ENCODE results near the gene RIPOR2. TPM values are rescaled to one million over a fixed set of nuclear protein-coding genes. Genes with fewer than 3 reads are reported as not detected.

RIPOR2 gene
- total RNA-seq, 4 donors from 2014 or later = 8.8 to 27.0 (median 19.0) TPM

- H3K36me3 ChIP-seq = peaks cover 0 to 11% (median 8%) of the 10 kb centered on the region in 3 donors
- WGBS, 2 donors = 78 to 82% methylated on average over 11 of the region's 11 CpGs
- TF ChIP-seq, protein P1, sequence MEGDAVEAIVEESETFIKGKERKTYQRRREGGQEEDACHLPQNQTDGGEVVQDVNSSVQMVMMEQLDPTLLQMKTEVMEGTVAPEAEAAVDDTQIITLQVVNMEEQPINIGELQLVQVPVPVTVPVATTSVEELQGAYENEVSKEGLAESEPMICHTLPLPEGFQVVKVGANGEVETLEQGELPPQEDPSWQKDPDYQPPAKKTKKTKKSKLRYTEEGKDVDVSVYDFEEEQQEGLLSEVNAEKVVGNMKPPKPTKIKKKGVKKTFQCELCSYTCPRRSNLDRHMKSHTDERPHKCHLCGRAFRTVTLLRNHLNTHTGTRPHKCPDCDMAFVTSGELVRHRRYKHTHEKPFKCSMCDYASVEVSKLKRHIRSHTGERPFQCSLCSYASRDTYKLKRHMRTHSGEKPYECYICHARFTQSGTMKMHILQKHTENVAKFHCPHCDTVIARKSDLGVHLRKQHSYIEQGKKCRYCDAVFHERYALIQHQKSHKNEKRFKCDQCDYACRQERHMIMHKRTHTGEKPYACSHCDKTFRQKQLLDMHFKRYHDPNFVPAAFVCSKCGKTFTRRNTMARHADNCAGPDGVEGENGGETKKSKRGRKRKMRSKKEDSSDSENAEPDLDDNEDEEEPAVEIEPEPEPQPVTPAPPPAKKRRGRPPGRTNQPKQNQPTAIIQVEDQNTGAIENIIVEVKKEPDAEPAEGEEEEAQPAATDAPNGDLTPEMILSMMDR (IDR thresholded peaks at IDR 0.05) = no peak
- TF ChIP-seq EP300 (IDR thresholded peaks at IDR 0.05) (no peak), POLR2A (IDR thresholded peaks at IDR 0.05) (no peak)
- DNase-seq (ENCODE audit: low spot score in 2 of 2) = no peak
- H3K4me3 ChIP-seq = no peak overlapping the region
- H3K27ac ChIP-seq = no peak overlapping the region
- H3K27me3 ChIP-seq = no peaks in the 10 kb centered on the region
- H3K9me3 ChIP-seq = peaks cover 0 to 8% (median 0%) of the 10 kb centered on the region in 4 donors
- H3K4me1 ChIP-seq = no peaks in the 10 kb centered on the region
Observed at GRCh38 chr6:24876499-24877465, 59.0 kb downstream of the RIPOR2 start.

- Histone ChIP-seq H3K9me3 (peaks cover 0 to 8% (median 0%) of the 10 kb centered on the region in 4 donors), H3K4me1 (no peaks in the 10 kb centered on the region), H3K27ac (no peak overlapping the region), H3K36me3 (peaks cover 0 to 11% (median 8%) of the 10 kb centered on the region in 3 donors), H3K27me3 (no peaks in the 10 kb centered on the region), H3K4me3 (no peak overlapping the region)
- 60 to 65% methylated on average over 9 of the region's 9 CpGs for WGBS, 2 donors
- no peak for TF ChIP-seq EP300 (IDR thresholded peaks at IDR 0.05)
- TF ChIP-seq, protein P1 (IDR thresholded peaks at IDR 0.05) = no peak
- TF ChIP-seq POLR2A (IDR thresholded peaks at IDR 0.05) = no peak
- DNase-seq (ENCODE audit: low spot score in 2 of 2) = no peak
Observed at GRCh38 chr6:24875534-24875901, 60.2 kb downstream of the RIPOR2 start.

- DNase-seq (ENCODE audit: low spot score in 2 of 2) = no peak
- H3K27ac ChIP-seq = no peak overlapping the region
- peaks cover 0 to 11% (median 8%) of the 10 kb centered on the region in 3 donors for H3K36me3 ChIP-seq
- no peaks in the 10 kb centered on the region for H3K27me3 ChIP-seq
- WGBS, 2 donors = 78 to 85% methylated on average over 7 of the region's 7 CpGs
- peaks cover 0 to 8% (median 0%) of the 10 kb centered on the region in 4 donors for H3K9me3 ChIP-seq
- TF ChIP-seq, protein P1 (IDR thresholded peaks at IDR 0.05) = no peak
- TF ChIP-seq POLR2A (IDR thresholded peaks at IDR 0.05) = no peak
- no peak for TF ChIP-seq EP300 (IDR thresholded peaks at IDR 0.05)
- no peak overlapping the region for H3K4me3 ChIP-seq
- H3K4me1 ChIP-seq = no peaks in the 10 kb centered on the region
Observed at GRCh38 chr6:24874776-24875533, 60.8 kb downstream of the RIPOR2 start.

DNA sequence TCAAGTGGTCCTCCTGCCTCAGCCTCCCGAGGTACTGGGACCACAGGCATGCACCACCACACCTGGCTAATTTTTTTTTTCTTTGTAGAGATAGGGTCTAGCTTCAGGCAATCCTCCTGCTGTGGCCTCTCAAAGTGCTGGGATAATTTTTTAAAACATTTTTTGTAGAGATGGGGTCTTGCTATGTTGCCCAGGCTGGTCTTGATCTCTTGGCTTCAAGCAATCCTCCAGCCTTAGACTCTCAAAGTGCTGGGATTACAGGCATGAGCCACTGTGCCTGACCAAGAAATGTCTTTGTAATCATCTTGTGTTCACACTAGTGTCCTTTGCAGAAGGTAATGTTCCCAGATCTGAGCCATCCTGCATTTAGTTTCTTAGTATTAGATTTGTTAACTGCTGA, 61.6 kb downstream of the RIPOR2 start:
- H3K4me1 ChIP-seq = no peaks in the 10 kb centered on the region
- peaks cover 0 to 8% (median 0%) of the 10 kb centered on the region in 4 donors for H3K9me3 ChIP-seq
- peaks cover 0 to 11% (median 8%) of the 10 kb centered on the region in 3 donors for H3K36me3 ChIP-seq
- H3K27ac ChIP-seq = no peak overlapping the region
- TF ChIP-seq, protein P1 (IDR thresholded peaks at IDR 0.05) = no peak
- TF ChIP-seq EP300 (IDR thresholded peaks at IDR 0.05) (no peak), POLR2A (IDR thresholded peaks at IDR 0.05) (no peak)
- no peaks in the 10 kb centered on the region for H3K27me3 ChIP-seq
- no peak for DNase-seq (ENCODE audit: low spot score in 2 of 2)
- no peak overlapping the region for H3K4me3 ChIP-seq
- WGBS, 2 donors = 94 to 100% methylated on average over 1 of the region's 1 CpG

Measured in tibial nerve (tissue), 4 donors.